OCI-LY3 (cell line): ENCODE measurements around the gene TP63.

Experiments
- H2AFZ ChIP-seq: fragments of 200-600, 300-600 bp; shearing (Covaris generic); 2 replicates; pipeline ENCODE4 v1.6.0; 2014; ENCODE audit warnings: antibody characterized with exemption, low read depth, low read length
- H3K27ac ChIP-seq: fragments of 200-600, 300-600 bp; sonication (generic); 2 replicates; pipeline ENCODE4 v1.5.1; 2014; ENCODE audit warnings: mild to moderate bottlenecking, low read length, moderate library complexity, mixed read lengths
- H3K27me3 ChIP-seq: fragments of 200-600, 300-600 bp; sonication (generic); 2 replicates; pipeline ENCODE4 v1.6.1; 2014; ENCODE audit warnings: low read depth, low read length, mixed read lengths
- H3K36me3 ChIP-seq: fragments of 200-600, 300-600 bp; sonication (generic); replicated peaks from 2 replicates; pipeline ENCODE3; 2014; ENCODE audit warnings: low read depth, low read length, mixed read lengths
- H3K4me1 ChIP-seq: fragments of 300-600, 200-600 bp; sonication (generic); 2 replicates; pipeline ENCODE4 v1.6.1; 2014; ENCODE audit warnings: low read length, mixed read lengths
- H3K4me2 ChIP-seq: fragments of 200-600, 300-600 bp; sonication (generic); 2 replicates; pipeline ENCODE4 v1.6.1; 2014; ENCODE audit warnings: low read length, mixed read lengths
- H3K4me3 ChIP-seq: fragments of 300-600, 200-600 bp; sonication (generic); 2 replicates; pipeline ENCODE4 v1.5.1; 2014; ENCODE audit warnings: antibody characterized with exemption, mild to moderate bottlenecking, low read length, moderate library complexity
- H3K79me2 ChIP-seq: fragments of 300-600, 200-600 bp; shearing (Covaris generic); 2 replicates; pipeline ENCODE4 v1.6.1; 2014; ENCODE audit warnings: mild to moderate bottlenecking, low read length, mixed read lengths
- H3K9ac ChIP-seq: fragments of 300-600, 200-600 bp; shearing (Covaris generic); 2 replicates; pipeline ENCODE4 v1.6.0; 2014; ENCODE audit warnings: mild to moderate bottlenecking, low read length, moderate library complexity
- H3K9me3 ChIP-seq: fragments of 200-600, 300-600 bp; shearing (Covaris generic); 2 replicates; pipeline ENCODE4 v1.6.1; 2014; ENCODE audit warnings: low read length, mixed read lengths; ENCODE audit not compliant: insufficient read depth
- H4K20me1 ChIP-seq: fragments of 200-600, 300-600 bp; sonication (generic); 2 replicates; pipeline ENCODE4 v1.6.1; 2016; ENCODE audit warnings: low read length, mixed read lengths; ENCODE audit not compliant: insufficient read depth
- EZH2phosphoT487 ChIP-seq: fragments of 200-600 bp; shearing (Covaris generic); IDR thresholded peaks from 2 replicates; pipeline ENCODE4 v1.6.1; 2018; ENCODE audit warnings: antibody characterized with exemption, mixed run types, low read depth
- TF ChIP-seq, protein P1 (sequence below): fragments of 200-600, 300-600 bp; sonication (generic); IDR thresholded peaks from 2 replicates; pipeline ENCODE4 v1.5.1; 2014; ENCODE audit warnings: antibody characterized with exemption, low read length, low read depth

The TP63 gene

DNA sequence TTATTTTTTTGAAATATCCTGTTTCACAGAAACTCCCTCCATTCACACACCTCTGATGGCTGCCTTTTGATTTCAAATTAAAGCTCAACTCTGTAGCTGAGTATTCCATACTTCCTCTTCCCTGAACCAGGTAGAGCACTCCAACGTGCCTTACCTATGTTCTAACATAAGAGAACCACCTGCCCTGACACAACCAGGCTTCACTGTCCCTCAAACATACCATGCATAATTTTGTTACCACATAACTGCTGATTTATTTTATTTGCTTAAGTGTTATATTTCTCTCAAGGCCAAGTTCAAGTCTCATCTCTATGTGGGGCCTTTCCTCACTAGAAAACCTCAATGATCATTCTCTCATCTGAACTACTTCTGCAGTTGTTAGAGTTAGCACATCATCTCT is 279.8 kb downstream of the TP63 start:
- H3K79me2 ChIP-seq, result no peaks in the 10 kb centered on the region
- H3K36me3 ChIP-seq, result no peaks in the 10 kb centered on the region
- H3K9me3 ChIP-seq, result no peaks in the 10 kb centered on the region
- no peak overlapping the region for H3K9ac ChIP-seq
- no peaks in the 10 kb centered on the region for H3K4me1 ChIP-seq
- no peaks in the 10 kb centered on the region for H4K20me1 ChIP-seq
- no peaks in the 10 kb centered on the region for H3K27me3 ChIP-seq
- no peak overlapping the region for H2AFZ ChIP-seq
- no peak overlapping the region for H3K4me2 ChIP-seq
- H3K4me3 ChIP-seq, result no peak overlapping the region
- no peak overlapping the region for H3K27ac ChIP-seq
- no peak for TF ChIP-seq EZH2phosphoT487

DNA sequence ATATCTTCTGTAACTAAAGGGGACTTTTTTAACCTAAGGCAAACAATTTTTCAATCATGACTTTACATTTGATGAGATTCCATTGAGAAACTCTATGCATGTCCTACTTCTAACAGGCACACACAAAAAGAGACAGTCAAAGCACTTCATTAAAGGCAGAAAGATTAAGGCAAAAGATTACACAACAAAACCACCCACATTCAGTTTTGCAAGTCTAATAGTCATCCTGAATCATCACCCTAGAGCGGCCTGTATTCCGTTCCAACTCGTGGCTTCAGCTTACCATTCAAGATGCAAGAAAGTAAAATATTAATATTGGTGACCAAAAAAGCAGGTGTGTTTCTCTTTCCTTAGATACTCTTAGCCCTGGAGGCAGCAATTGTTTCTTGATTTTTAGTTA is 283.6 kb downstream of the TP63 start:
- Histone ChIP-seq H3K4me1 (no peaks in the 10 kb centered on the region), H3K4me2 (no peak overlapping the region), H3K36me3 (no peaks in the 10 kb centered on the region), H3K9me3 (no peaks in the 10 kb centered on the region), H2AFZ (no peak overlapping the region), H3K27ac (no peak overlapping the region), H3K9ac (no peak overlapping the region), H3K4me3 (no peak overlapping the region), H4K20me1 (no peaks in the 10 kb centered on the region), H3K27me3 (no peaks in the 10 kb centered on the region), H3K79me2 (no peaks in the 10 kb centered on the region)
- no peak for TF ChIP-seq EZH2phosphoT487
- TF ChIP-seq, protein P1, sequence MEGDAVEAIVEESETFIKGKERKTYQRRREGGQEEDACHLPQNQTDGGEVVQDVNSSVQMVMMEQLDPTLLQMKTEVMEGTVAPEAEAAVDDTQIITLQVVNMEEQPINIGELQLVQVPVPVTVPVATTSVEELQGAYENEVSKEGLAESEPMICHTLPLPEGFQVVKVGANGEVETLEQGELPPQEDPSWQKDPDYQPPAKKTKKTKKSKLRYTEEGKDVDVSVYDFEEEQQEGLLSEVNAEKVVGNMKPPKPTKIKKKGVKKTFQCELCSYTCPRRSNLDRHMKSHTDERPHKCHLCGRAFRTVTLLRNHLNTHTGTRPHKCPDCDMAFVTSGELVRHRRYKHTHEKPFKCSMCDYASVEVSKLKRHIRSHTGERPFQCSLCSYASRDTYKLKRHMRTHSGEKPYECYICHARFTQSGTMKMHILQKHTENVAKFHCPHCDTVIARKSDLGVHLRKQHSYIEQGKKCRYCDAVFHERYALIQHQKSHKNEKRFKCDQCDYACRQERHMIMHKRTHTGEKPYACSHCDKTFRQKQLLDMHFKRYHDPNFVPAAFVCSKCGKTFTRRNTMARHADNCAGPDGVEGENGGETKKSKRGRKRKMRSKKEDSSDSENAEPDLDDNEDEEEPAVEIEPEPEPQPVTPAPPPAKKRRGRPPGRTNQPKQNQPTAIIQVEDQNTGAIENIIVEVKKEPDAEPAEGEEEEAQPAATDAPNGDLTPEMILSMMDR, result no peak

DNA sequence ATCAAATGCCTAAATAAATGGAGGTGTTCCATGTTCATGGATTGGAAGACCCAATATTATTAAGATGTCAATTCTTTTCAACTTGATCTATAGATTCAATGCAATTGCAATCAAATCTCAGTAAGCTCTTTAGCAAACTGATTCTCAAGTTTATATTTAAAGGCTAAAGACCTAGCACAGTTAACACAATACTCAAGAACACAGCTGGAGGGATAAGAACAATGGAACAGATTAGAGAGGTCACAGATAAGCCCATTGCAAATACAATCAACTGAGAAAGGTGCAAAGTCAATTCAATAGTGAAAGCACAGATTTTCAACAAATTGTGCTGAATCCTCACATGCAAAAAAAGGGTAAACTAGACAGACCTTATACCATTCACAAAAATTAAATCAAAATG is 290.6 kb downstream of the TP63 start:
- H3K79me2 ChIP-seq, result no peaks in the 10 kb centered on the region
- H3K9ac ChIP-seq, result no peak overlapping the region
- H3K27me3 ChIP-seq, result no peaks in the 10 kb centered on the region
- no peak overlapping the region for H2AFZ ChIP-seq
- H3K9me3 ChIP-seq, result no peaks in the 10 kb centered on the region
- H3K4me3 ChIP-seq, result no peak overlapping the region
- H4K20me1 ChIP-seq, result no peaks in the 10 kb centered on the region
- no peaks in the 10 kb centered on the region for H3K36me3 ChIP-seq
- no peaks in the 10 kb centered on the region for H3K4me1 ChIP-seq
- no peak overlapping the region for H3K4me2 ChIP-seq
- TF ChIP-seq, protein P1, result no peak
- no peak for TF ChIP-seq EZH2phosphoT487
- H3K27ac ChIP-seq, result no peak overlapping the region

- Histone ChIP-seq H3K9me3 (no peaks in the 10 kb centered on the region), H3K4me1 (peaks cover 9% of the 10 kb centered on the region; the same call in 1 of the 2 replicates)
- no peak for TF ChIP-seq EZH2phosphoT487
- TF ChIP-seq, protein P1, result no peak
Measured at GRCh38 chr3:189927975-189928895, 297.0 kb downstream of the TP63 start.

More at GRCh38 chr3:189927975-189928895, 297.0 kb downstream of the TP63 start:
- Histone ChIP-seq H2AFZ (no peak overlapping the region), H3K9ac (no peak overlapping the region), H3K27ac (no peak overlapping the region), H3K27me3 (no peaks in the 10 kb centered on the region), H3K4me2 (no peak overlapping the region), H3K79me2 (no peaks in the 10 kb centered on the region), H3K4me3 (no peak overlapping the region), H4K20me1 (no peaks in the 10 kb centered on the region), H3K36me3 (no peaks in the 10 kb centered on the region)
